ENCODE measurements around the gene ALPP.
"Not testable (repeated sequence)": the region's sequence is repeated elsewhere in the genome, so short reads cannot be mapped to it uniquely, and the experiment has no call there.

ALPP gene

GRCh38 chr2:232341061-232341738 is 37.4 kb upstream of the ALPP start:
- DNase-seq (ENCODE audit: low read depth in 2 of 2), result no peak

DNA sequence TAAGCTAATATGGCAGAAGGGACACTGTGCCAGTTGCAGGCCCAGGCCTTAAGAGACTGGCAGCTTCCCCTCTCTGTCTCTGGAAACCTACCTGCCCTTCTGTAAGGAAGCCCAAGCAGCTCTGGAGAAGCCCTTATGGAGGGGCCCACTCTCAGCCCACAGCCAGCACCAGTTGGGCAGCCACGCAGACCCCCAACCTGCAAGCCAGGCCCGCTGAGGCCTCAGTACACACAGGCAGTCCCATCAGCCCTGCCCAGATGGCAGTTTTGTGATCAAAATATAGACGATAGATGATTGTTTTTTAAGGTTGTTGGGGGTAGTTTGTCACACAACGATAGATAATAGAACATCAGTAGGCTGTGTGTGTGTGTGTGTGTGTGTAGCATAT is 36.8 kb upstream of the ALPP start:
- DNase-seq (ENCODE audit: low read depth in 2 of 2), result no peak

- DNase-seq (ENCODE audit: low read depth in 2 of 2), result no peak
Observed at GRCh38 chr2:232342635-232343565, 35.7 kb upstream of the ALPP start.

DNA sequence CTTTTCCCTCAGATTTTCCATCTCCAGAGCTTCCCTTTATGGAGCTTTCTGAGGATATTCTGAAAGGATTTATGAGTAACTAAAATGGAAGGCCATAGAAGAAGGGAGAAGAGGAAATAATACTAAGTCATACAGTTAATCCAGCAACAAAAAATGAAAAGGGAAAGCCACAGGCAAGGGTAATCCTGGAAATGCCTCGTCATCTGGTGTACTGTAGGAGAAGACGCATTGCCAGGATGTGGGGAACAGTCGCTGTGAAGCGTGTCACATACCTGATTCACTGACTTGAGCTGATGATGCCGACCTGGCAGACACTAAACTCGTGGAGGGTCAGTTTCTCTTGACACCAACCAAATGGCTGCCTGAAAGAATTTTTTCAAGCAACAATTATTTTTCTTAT is 34.7 kb upstream of the ALPP start:
- no peak for DNase-seq (ENCODE audit: low read depth in 2 of 2)

DNA sequence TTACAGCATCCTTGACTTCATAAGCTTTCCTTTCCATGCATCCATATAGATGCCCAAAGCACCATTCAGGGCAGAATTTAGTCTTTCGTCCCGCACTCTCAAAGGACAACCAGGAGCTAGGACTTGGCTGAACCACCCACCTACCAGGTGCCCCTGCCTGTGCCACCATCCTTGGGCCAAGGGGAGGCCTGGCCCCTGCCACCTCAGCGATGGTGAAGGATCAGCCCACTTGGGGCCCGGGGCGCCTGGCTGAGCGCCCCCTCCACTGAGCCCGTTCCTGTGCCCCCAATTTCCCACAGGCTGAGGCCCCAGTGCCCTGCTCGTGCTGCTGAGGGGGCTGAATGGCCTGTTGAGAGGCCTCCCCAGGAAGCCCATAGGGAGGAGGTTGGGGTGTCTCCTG is 33.3 kb upstream of the ALPP start:
- DNase-seq (ENCODE audit: low read depth in 2 of 2), result no peak

DNA sequence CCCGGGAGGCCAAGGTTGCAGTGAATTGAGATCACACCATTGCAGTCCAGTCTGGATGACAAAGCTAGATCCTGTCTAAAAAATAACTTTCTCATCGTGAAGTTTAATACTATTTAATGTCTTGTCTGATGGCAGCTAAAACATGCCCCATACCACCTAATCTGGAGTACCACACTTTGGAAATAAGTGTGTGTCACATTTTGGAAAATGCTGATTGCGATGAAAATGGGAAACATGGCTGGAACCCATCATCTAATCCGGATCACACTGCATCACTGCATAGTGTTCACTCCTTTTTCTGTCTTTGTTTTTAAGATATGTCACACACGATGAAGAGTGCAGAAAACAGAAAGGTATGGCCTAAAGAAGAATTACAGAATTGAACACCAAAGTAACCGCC is 31.2 kb upstream of the ALPP start:
- no peak for DNase-seq (ENCODE audit: low read depth in 2 of 2)

DNA sequence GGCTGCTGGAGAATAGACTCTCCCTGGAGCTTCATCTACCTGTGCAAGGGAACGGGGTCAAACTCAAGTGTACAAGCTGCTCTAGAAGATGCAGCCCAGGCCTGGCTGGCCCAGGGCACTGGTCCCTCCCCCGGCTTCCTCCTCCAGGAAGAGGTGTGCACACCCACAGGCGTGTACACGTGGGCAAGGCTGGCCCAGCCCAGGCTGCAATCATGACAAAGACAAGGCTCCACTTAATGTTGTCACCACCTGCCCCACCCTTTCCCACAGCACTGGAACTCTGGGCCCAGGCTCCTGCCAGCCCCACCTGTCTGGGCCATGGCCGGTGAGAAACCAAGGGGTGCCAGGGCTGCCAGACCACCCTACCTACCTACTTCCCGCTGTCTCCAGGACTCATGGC is 29.6 kb upstream of the ALPP start:
- no peak for DNase-seq (ENCODE audit: low read depth in 2 of 2)

GRCh38 chr2:232349546-232349945 is 29.0 kb upstream of the ALPP start:
- DNase-seq (ENCODE audit: low read depth in 2 of 2), result no peak

- no peak for DNase-seq (ENCODE audit: low read depth in 2 of 2)
Observed at GRCh38 chr2:232349946-232350635, 28.5 kb upstream of the ALPP start.

- DNase-seq (ENCODE audit: low read depth in 2 of 2), result no peak
Observed at GRCh38 chr2:232350804-232351685, 27.5 kb upstream of the ALPP start.

DNA sequence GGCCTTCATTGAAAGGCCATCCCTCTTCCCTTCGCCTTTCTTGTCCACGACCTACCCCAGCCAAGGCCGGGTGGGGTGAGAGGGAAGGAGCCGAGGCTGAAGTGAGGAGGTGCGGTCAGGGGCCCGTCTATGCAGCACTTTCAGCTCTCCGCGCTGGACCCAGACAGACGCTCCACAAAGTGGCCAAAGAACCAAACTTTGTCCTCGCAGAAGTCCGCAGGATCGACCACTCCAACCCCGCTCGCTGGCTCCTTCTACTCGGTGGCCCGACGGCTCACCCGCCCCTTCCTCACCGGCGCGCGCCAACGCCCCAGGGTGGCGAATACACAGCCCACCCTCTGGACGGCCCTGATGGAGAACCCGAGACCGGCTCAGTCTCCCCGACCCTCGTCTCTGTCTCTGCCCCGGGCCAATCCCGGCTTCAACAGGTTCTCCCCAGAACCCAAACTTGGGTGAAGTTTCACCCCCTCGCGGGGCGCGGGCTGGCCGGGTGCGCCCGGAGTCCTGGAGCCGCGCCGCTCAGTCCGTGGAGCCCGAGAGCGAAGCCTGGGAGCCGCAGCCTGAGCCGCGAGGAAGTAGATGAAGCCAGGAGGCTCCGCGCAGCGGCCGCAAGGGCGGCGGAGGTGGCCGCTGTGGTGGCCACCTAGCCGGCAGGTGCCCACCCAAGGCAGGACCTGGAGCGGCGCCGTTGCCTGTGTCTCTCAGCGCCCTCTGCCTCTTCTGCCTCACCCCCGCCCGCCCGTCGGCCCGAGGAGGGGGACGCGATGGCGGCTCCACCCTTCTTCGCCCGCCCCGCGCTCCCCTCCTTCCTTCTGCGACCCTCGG is 26.7 kb upstream of the ALPP start:
- no peak for DNase-seq (ENCODE audit: low read depth in 2 of 2)

DNA sequence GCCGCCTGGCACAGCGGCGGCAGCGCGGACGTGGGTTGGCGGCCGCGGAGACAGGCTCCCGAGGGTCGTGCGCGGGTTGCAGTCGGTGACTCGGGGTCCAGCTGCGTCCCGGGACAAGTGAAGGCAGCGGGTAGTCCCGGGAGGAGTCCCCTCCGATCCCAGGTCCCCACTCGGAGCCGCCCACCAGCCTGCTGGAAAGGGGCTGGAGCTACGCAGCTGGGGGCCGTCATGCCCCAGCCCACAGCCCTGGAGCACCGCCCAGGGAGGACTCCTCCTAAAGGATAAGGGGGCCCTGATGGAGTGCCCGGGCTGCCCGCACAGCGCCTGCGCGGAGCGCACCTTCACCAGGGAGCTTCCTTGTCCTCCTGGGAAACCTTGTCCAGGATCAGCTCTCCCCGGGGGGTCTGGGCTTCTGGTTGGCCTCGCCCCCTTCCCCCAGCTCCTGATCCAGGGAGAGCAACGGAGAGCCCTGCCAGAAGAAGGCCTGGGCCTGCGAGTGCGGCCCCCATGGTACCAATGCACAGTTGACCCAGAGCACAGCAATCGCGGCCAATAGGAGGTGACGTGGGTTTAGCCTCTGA is 25.9 kb upstream of the ALPP start:
- DNase-seq (ENCODE audit: low read depth in 2 of 2), result no peak

DNA sequence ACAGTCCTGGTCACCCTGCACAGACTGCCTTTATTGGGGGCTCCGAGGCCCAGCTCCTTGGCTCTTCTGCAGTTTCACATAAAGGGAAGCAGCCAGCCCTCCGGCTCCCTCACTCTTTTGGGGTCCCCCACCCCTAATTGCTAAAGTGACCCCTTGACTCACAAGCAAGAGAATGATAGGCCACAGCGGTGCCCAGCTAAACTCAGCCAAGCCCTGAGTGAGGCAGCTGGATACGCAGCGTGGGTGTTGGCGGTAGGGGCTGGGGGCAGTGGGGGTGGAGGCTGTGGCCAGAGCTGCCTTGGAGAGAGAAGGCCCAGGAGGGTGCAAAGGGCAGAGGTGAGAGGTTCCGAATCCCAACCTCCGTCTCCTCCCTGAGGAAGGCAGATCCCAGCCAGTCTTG is 25.5 kb upstream of the ALPP start:
- DNase-seq (ENCODE audit: low read depth in 2 of 2), result no peak

DNA sequence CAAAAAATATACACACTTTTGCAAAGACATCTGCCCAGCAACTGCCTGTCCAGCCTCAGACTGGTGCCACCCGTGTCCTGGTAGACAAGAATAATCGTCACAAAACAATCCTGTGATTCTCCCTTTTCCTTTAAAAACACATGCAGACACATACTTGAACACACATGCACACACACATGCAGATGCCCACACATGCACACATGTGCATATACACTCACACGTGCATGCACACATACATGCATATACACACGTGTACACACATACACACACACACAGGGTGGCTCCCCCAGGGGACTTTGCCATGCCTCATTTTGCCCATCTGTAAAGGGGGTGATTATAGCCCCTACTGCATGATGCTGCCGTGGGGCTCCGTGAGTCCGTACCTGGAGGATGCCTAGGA is 24.9 kb upstream of the ALPP start:
- DNase-seq (ENCODE audit: low read depth in 2 of 2), result no peak

GRCh38 chr2:232354069-232354468 is 24.5 kb upstream of the ALPP start:
- DNase-seq (ENCODE audit: low read depth in 2 of 2), result no peak

GRCh38 chr2:232361646-232362045 is 16.9 kb upstream of the ALPP start:
- no peak for DNase-seq (ENCODE audit: low read depth in 2 of 2)

DNA sequence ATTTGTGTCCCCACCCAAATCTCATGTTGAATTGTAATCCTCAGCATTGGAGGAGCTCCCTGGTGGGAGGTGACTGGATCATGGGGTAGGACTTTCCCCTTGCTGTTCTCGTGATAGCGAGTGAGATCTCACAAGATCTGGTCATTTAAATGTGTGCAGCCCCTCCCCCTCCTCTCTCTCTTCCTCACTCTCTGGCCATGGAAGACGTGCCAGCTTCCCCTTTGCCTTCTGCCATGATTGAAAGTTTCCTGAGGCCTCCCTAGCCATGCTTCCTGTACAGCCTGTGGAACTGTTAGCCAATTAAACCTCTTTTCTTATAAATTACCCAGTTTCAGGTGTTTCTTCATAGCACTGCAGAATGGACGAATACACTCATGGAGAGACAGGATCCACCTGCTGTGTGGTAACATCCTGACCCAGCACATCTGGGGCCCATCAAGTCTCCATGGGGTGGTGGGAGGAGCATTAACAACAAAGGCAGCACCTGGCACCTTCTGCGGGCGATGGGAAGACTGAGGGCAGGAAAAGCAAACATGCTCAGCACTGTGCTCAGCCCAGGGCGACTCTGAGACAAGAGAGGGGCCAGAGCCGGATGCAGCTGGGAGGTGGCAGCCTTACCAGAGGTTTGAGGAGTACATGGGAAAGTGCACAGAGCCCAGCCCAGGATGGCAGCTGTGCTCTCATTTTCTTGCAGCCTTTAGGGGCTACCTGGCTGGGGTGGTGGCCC is 16.2 kb upstream of the ALPP start:
- DNase-seq (ENCODE audit: low read depth in 2 of 2), result no peak

GRCh38 chr2:232363064-232363783 is 15.3 kb upstream of the ALPP start:
- not testable (repeated sequence) for DNase-seq (ENCODE audit: low read depth in 2 of 2)

Data from stimulated activated CD8-positive, alpha-beta memory T cell treated with anti-CD3 and anti-CD28 coated beads, Interleukin-15, amount 100 ng/mL, for 48 hours (primary cell).